NCI-H524 treated with DMSO at 0.1 percent for 48 hours (cell line): ENCODE results near the gene CTRB1.
"Not testable (repeated sequence)": the region's sequence is repeated elsewhere in the genome, so short reads cannot be mapped to it uniquely, and the experiment has no call there.

Experiments
- DNase-seq: peaks from one replicate; lab custom pipeline; 2025; lab: John Stamatoyannopoulos, UW

CTRB1 gene

GRCh38 chr16:75271441-75272096 lies 52.8 kb downstream of the CTRB1 start:
- DNase-seq, result no peak

DNA sequence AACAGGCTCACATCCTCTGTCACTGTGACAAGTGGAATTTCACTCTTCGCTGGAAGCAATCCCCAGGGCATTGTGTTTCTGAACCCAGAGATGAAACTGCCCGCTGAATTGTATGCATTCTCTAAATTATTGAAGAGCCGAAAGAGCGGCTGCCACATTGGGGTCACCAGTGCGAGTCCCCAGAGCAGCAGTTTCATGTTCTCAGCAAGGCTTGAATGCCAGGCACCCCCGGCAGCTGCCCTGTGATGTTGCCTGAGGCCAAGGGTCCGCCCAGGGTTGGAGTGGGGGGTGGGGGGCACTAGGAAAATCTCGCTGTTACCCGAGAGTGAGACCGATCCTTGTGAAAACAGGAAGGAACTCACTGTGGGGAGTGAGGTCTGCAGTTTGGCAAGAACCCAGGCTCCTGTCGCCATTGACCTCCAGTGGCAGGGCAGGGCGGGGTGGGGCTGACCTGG lies 53.3 kb downstream of the CTRB1 start:
- no peak for DNase-seq

- DNase-seq, result not testable (repeated sequence)
These were observed 53.8 kb downstream of the CTRB1 start for GRCh38 chr16:75272629-75273028.

GRCh38 chr16:75273054-75273925 lies 54.5 kb downstream of the CTRB1 start:
- no peak for DNase-seq
